A673 (cell line): ENCODE results near the gene NBEAL1.

Source experiments
- EZH2 ChIP-seq: fragments of 200-600 bp; sonication (generic); IDR thresholded peaks from 2 replicates; pipeline ENCODE4 v1.6.1; 2017; ENCODE audit warnings: borderline replicate concordance, low read depth, mild to moderate bottlenecking, mixed read lengths, antibody characterized with exemption, low read length; ENCODE audit not compliant: poor library complexity, severe bottlenecking
- TF ChIP-seq, protein P1 (sequence below): fragments of 300-800, 200-600 bp; sonication (generic); conservative IDR thresholded peaks from 2 replicates; pipeline ENCODE4 v1.5.1; 2017; ENCODE audit warnings: low read depth, mild to moderate bottlenecking, antibody characterized with exemption, low read length, moderate library complexity, mixed read lengths

DNA sequence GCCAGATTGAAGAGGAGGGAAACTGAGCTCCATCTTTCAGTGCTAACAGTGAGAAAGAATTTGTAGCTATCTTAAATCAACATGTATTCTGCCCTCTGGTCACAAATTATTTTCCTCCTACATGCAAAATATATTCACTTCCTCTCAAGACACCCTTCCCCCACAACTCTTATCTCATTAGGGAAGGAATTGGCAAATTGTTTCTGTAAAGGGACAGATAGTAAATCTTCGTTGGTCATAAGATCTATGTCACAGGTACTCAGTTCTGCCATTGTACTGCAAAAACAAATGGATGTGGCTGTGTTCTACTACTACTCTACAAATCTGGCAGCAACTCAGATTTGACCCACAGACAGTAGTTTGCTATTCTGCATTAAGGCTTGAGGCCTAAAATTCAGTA is 171.2 kb downstream of the NBEAL1 start:
- TF ChIP-seq, protein P1, sequence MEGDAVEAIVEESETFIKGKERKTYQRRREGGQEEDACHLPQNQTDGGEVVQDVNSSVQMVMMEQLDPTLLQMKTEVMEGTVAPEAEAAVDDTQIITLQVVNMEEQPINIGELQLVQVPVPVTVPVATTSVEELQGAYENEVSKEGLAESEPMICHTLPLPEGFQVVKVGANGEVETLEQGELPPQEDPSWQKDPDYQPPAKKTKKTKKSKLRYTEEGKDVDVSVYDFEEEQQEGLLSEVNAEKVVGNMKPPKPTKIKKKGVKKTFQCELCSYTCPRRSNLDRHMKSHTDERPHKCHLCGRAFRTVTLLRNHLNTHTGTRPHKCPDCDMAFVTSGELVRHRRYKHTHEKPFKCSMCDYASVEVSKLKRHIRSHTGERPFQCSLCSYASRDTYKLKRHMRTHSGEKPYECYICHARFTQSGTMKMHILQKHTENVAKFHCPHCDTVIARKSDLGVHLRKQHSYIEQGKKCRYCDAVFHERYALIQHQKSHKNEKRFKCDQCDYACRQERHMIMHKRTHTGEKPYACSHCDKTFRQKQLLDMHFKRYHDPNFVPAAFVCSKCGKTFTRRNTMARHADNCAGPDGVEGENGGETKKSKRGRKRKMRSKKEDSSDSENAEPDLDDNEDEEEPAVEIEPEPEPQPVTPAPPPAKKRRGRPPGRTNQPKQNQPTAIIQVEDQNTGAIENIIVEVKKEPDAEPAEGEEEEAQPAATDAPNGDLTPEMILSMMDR = no peak
- TF ChIP-seq EZH2 = no peak
